DLD1 (cell line): ENCODE data around the gene TMEM138.
"Not testable (repeated sequence)": the region's sequence is repeated elsewhere in the genome, so short reads cannot be mapped to it uniquely, and the experiment has no call there.

Experiments used
- in situ Hi-C: cut with HindIII; loops from 2 replicates; pipeline ENCODE4 v1.10.0; 2017; ENCODE audit warnings: low sequenced_read_pairs

Gene TMEM138

DNA sequence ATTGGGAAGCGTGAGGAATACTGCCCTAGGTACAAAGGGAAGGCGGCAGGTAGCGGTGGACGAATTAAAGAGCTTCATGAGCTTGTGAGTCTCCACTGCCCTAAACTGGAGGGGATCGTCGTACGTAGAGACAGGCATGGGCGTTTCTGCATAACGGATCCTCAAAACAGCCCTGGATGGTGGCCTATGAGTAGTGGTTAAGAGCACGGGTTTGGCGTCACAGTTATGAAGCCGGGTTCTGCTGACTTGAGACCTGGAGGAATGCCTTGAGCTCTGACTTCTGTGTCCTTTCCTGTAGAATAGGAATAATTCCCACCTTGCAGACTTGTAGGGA is 335 bp downstream of the TMEM138 start:
- in situ Hi-C loops = no loop called here

DNA sequence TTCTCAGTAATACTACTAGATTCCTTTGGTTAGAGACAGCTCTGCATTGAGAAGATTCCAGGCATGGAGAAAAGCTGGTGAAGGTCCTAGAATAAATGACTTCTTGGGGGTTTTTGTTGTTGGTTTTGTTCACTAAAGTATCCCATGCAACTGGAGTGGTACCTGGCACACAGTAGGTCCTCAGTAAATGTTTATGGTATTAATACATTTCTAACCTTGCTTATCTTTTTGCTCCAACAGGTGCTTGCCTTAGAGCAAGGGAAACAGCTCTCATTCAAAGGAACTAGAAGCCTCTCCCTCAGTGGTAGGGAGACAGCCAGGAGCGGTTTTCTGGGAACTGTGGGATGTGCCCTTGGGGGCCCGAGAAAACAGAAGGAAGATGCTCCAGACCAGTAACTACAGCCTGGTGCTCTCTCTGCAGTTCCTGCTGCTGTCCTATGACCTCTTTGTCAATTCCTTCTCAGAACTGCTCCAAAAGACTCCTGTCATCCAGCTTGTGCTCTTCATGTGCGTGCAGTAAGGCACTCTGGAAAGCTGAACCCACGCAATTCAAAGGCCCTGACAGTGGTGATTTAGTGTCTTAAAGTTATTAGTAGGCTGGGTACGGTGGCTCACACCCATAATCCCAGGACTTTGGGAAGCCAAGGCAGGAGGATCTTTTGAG is 2.0 kb downstream of the TMEM138 start:
- in situ Hi-C loops = no loop called here

DNA sequence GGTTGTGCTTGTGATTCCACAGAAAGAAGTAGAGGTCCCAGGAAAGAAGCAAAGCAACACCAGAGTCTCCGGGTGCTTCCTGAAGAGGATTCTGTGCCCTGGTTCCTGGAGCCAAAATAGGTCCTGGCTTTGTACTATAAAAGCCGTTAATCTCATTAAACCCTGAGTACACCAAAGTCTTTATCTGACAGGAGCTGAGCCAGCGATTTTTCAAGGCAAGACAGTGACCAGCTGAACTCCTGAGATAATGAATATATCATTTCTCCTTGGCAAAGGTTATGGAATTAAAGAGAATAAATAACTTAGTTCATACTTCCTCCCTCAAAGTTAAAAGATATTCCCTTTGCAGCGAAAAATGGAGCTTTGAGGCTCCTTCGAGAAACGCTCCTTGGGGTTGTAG is 5.2 kb downstream of the TMEM138 start:
- in situ Hi-C loops = no loop called here

DNA sequence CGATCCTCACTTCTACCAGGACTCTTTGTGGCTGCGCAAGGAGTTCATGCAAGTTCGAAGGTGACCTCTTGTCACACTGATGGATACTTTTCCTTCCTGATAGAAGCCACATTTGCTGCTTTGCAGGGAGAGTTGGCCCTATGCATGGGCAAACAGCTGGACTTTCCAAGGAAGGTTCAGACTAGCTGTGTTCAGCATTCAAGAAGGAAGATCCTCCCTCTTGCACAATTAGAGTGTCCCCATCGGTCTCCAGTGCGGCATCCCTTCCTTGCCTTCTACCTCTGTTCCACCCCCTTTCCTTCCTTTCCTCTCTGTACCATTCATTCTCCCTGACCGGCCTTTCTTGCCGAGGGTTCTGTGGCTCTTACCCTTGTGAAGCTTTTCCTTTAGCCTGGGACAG is 6.5 kb downstream of the TMEM138 start:
- in situ Hi-C loops = no loop called here

DNA sequence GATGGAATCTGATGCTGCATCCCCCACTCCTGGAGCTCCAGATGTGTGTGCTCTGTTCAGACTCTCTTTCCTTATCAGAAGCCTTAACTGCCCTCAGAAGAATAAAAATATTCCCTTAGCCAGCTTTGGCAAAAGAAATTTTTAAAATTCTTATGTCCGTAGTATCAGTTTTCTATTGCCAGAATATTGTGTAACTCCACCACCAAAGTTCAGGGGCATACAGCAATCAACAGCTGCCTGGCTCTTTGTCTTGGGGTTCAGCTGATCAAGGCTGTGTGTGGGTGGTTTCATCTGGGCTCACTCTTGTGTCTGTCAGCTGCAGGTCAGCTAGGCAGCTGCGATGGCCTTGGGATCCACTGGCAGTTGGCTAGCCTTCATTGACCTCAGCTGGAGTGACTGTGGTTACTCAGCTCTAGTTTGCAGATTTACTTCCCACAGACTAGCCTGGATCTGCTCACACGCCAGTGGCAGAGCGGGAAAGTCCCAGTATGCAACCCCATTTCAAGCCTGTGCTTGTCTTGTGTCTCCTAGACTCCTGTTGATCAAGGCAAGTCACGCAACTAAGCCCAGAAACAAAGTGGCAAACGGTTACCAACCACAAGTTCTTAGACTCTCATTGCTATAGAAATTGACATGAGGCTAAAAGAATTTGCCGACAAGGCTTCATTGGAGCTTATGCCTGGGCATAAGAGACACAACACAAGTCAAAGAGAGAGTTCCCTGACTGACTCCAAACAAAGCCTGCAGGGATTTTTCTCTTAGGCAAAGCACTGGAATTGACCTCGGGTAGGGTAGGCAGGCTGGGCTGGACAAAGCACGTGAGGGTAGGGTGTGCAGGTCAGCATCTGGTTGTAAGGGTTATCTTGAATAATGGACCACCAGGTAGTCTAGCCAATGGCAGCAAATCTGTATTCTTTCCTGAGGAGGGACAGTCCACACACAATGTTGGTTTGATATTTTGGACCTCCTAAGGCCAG is 7.5 kb downstream of the TMEM138 start:
- in situ Hi-C loops = no loop called here

DNA sequence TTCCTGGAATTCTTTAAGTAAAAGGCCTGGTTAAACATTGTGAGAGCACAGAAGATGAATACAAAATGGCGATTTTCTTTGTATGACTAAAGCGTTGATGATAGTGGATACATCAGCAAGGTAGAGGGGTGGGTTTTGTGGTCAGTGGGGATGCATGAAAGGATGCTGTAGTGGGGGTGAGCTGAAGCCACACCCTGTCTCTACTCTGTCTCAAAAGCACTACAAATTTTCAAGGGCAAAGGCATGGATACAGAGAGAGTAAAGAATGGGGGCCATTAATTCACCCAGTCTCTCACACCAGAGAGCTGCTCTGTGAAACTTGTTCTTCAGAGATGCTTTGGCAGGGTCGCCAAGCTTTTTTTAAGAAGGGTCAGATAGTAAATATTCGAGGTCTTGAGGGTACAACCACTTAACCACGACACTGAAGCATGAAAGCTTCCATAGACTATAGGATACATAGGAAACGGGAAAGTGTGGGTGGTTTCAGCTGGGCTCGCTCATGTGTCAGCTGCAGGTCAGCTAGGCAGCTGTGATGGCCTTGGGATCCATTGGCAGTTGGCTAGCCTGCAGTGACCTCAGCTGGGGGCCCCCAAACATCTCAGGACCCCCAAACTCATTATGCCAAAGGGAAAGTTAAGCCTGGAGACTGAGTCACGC is 8.3 kb downstream of the TMEM138 start:
- in situ Hi-C loops = no loop called here

DNA sequence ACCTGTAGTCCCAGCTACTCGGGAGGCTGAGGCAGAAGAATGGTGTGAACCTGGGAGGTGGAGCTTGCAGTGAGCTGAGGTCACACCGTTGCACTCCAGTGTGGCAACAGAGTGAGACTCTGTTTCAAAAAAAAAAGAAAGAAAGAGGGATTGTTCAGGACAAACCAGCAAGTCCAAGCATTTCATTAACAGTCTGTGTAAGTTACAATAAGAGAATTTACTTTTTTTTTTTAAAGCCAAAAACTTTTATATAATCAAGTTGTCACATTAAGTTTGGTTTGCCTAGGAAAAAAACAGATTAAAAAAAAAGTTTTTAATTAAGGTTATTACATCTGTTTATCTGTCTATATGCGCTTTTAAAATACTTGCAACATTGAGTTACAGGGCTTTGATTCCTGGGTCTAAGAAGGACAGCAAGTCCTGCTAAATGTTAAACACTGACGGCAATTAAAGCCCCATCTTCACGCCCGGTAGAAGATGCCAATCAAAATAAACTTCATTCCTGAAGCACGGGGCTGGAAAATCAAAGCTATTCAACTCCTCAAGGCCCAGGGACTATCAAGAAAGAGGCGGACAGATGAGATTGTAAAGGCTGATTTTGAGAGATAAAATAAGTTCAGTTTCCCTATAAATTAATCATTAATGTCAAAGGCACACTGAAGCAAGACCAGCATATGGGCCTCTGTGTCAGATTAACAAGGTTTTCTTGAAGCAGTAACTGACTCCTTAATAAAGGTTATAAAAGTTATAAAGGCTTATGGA is 10.7 kb downstream of the TMEM138 start:
- in situ Hi-C loops = no loop called here

DNA sequence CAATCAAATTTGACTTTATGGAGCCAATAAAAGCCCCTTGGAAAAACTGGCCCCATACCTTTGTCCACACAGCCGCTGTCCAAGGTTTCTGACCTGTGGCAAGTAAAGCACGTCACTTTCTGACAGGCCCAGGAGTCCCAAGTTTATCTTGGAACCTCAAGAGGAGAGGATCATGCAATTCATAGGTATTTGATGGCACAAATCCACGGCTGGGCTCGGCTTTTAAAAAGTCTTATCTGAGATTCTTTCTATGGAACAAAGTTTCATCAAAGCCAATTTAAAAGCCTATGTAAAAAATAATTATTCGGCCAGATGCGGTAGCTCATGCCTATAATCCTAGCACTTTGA is 13.6 kb downstream of the TMEM138 start:
- in situ Hi-C loops = no loop called here

DNA sequence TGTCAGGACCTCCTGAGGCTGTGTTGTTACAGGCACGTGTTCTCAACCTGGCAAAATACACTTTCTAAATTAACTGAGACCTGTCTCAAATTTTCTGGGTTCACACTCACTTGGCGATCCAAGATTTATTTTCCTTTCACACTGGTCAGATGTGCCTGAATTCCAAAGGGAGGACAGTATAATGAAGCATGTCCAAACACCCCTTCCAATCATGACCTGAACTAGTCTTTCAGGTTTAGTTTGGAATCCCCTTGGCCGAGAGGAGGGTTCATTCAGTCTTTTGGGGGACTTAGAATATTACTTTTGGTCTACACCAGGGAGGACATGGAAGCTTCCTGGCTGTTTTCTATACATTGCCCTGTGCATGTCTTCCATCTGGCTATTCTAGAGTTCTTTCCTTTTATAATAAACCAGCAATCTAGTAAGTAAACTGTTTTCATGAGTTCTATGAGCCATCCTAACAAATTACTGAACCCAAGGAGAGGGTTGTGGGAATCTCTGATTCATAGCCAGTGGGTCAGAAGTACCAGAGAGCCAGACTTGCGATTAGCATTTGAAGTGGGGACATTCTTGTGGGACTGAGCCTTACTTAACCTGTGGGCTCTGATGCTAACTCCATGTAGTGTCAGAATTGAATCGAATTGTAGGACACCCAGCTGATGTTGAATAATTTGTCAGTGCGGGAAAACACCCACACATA is 15.4 kb downstream of the TMEM138 start:
- in situ Hi-C loops = no loop called here

DNA sequence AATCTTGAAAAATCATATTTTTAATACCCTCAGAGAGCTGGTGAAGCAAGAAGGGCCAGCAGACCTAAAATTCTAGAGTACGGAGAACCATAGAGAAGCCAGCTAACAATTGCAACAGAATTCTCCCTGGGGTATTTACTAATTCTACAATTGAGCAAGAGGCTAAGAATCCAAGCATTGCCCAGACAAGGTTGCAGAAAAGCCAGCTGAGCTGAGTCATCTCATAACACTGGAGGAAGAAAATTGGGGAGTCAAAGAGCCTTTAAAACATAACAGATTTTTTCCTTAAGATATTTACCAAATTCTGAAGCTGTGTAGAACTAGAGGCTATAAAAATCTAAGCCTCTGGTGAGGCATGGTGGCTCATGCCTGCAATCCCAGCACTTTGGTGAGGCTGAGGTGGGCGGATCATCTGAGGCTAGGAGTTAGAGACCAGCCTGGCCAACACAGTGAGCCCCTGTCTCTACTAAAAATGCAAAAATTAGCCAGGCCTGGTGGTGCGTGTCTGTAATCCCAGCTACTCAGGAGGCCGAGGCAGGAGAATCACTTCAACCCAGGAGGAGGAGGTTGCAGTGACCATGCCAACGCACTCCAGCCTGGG is 16.6 kb downstream of the TMEM138 start:
- in situ Hi-C loops = no loop called here

DNA sequence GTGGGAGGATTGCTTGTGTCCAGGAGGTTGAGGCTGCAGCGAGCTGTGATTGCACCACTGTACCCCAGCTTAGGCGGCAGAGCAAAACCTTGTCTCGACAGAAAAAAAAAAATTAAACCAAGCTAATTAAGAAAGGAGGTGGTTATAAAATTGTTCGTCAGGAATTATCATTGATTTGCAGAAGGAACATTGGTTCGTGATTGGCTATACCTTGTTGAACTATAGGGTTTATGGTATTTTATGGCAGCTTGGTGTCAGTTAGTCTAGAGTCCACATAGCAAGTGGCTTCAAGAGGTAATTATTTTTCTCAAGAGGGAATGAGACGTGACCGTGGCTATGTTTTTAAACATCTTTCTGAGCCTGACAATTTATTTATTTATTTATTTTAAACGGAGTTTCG is 18.7 kb downstream of the TMEM138 start:
- in situ Hi-C loops = no loop called here

DNA sequence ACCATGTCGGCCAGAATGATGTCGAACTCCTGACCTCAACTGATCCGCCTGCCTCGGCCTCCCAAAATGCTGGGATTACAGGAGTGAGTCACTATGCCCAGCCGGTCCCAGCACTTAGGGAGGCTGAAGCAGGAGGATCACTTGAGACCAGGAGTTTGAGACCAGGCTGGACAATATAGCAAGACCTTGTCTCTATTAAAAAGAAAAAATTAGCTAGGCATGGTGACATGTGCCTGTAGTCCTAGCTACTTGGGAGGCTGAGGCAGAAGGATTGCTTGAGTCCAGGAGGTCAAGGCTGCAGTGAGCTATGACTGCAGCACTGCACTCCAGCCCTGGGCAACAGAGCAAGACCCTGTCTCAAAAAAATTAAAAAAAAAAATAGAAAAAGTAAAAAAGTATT is 21.7 kb downstream of the TMEM138 start:
- in situ Hi-C loops = not testable (repeated sequence)

DNA sequence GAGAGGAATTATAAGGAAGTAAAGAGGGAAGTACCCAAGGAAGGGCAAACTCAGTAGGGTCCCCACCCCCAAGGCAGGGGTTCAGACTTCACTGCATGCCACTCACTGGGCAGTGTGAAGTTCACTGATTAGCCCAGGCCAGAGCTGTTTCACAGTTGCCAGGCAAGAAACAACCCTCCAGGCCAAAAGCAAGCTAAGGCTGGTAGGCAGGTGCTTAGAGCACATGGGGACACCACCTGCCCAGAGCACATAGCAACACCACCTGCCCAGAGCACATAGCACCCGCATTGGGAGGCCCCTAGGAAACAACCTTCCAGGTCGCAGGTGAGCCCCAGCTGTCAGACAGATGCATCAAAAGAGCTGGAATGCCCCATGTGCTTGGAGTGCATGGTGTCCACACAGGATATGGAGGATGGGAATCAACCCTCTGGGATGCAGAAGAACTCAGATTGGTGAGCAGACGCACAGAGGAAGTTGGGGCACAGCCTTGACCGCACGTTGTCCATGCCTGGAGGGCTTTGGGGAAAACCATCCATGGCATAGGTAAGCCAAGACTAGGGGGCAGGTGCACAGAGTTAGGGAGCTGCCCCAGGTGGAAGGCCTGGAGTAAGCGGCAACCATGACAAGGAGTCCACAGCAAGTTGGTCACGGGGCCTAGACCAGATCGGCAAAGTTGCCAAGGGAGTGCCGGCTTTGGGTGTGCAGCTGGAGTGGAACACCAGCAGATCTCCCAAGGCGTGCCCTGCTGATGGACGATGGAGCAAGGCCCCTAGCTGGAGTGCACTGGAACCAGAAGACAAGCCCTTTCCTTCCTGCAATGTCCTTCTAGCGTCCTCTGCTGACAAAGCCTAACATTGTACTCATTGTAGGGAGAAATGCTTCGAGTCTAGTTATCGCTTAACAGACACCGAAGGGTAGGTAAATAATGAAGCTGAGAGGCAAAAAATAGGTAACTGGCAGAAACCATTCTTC is 22.4 kb downstream of the TMEM138 start:
- in situ Hi-C loops = no loop called here

DNA sequence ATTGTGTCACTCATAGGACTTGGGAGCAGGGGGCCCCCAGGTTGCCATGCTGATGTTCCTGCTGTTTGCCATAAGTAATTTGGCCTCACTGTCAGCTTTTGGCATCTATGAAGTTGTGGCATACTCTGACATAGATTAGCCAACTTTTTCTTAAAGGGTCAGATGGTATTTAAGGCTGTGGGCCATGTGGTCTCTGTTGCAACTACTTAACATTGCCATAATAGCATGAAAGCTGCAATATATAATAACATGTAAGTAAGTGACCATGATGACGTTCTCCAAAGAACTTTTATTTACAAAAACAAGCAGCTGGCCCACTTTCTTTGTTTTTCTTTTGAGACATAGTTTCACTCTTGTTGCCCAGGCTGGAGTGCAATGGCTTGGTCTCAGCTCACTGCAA is 28.0 kb downstream of the TMEM138 start:
- in situ Hi-C loops = no loop called here

DNA sequence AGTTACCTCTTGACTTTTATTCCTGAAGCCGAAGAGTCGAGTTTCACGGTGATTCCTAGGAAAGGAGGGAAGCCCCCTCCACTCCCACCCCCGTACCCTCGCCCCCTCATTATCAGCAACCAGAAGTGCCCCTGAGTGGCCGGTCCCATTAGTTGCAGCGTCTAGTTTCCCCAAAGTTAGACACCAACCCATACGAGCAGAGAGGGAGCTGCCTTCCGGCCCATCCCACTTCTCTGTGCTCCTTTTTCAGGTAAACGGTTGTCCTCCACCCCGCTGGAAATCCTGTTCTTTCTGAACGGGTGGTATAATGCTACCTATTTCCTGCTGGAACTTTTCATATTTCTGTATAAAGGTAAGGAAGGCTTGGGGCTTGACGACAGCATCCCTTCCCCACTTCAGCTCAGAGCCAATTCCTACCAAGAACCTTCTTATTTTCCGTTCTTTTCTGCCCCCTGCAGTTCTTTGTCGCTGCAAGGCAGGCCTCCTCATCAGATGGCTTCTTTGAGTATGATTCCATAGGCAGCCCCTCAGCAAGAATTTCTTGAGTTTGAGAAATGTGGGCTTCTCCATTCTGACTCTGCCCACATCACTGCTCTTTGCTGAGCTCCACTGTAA is 30.9 kb downstream of the TMEM138 start:
- in situ Hi-C loops = no loop called here

DNA sequence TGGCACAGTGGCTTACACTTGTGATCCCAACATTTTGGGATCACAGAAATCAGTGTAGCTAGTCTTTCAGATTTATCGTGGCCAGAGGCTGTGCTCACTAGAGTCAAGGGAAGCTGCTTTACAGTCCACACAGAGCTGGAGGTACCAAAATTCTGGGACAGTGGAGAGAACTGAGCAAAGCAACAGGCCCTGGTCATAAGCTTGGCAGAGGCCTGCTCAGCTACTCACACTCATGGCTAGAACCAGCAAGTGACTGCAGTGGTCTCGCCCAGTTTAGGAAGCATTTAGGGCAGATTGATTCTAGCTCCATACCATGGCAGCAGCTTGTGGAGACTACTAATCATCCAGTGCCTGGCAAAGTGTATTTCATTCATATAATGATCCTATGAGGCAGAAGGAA is 39.0 kb downstream of the TMEM138 start:
- in situ Hi-C loops = no loop called here

DNA sequence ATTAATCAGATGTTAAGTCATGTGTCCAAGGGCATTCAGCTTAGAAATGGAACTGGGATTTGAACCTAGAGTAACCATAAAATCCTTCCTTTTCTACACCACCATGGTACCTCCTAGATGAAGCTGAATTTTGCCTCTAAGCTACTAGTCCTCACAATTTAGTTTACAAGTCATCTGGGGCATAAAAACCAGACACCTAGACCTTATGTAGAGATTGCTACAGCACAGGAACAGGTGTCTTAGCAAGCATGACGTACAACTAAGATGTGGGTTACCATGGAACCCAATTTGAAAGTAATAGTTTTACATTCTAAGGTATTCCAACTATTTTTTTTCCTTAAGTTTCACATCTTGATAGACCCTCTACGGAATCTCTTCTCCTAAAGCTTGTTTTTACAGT is 39.4 kb downstream of the TMEM138 start:
- in situ Hi-C loops = no loop called here

DNA sequence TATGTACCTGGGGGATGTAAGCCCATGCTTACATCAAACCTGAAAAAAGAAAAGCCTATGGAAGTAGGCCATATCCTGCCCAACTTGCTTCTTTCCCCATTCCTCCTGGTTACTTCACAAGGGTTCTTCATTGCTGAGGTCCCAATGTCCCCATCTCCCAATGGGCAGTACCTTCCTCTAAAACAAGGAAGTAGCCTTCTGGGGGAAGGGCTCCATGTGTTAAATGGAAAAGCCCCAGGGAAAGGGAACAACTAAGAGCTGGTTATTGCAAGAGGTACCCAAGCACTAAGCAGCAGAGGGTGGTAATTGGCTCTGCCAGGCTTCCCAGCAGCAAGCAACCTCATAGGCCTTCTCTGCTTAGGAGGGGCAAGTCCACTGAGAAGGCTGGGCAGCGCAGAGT is 41.5 kb downstream of the TMEM138 start:
- in situ Hi-C loops = no loop called here

DNA sequence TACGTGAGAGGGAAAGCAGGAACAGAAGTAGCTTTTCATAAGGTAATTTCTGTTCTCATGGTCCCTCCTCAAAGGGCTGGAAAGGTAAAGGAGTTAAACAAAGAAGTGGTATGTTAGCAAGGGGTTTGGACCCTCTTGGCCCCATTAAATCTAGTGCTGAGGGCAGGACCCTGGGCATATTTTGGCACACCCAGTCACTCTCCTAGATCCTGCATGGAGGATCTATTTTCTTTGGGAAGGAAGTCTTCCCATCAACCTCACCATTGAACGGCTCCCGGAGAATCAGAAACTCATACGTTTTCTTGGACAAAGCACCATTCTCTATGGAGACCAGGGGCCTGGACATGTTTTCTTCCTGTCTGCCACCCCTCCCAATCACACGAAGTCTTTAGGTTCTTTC is 41.9 kb downstream of the TMEM138 start:
- in situ Hi-C loops = no loop called here
